SK-N-SH (cell line): ENCODE data around the gene WBP1. TPM values are rescaled to one million over a fixed set of nuclear protein-coding genes. Genes with fewer than 3 reads are reported as not detected.

Experiments
- CTCF ChIA-PET: fragments of 300-600, 350-600 bp; formaldehyde crosslinking; extraction: SDS; loops from one replicate; lab custom pipeline; 2021; lab: Yijun Ruan, JAX
- POLR2A ChIA-PET: fragments of 350-600 bp; sonication (Branson Sonifier 250); formaldehyde crosslinking; extraction: SDS; loops from one replicate; lab custom pipeline; 2020; ENCODE audit warnings: antibody characterized with exemption, inconsistent platforms; lab: Yijun Ruan, JAX
- DNase-seq: peaks from one replicate; pipeline ENCODE4 v3.0.0; 2012
- H2AFZ ChIP-seq: fragments of 200-600 bp; sonication (generic); 2 replicates; pipeline ENCODE4 v1.8.1; 2016; ENCODE audit warnings: antibody characterized with exemption, mild to moderate bottlenecking, low read depth
- H3F3A ChIP-seq: fragments of 200-600 bp; sonication (generic); replicated peaks from 2 replicates; pipeline ENCODE3; 2016; ENCODE audit warnings: antibody characterized with exemption, mild to moderate bottlenecking; ENCODE audit not compliant: insufficient read depth
- H3K27ac ChIP-seq, 2 experiments: fragments of 200-500 bp in 1 of 2; fragments of 200-600 bp in 1 of 2; sonication (Bioruptor generic) in 1 of 2; sonication (generic), shearing (Covaris generic) in 1 of 2; 2 replicates each; pipeline versions ENCODE4 v1.5.1 to v1.6.1; 2014 to 2016; ENCODE audit warnings: low read depth in 2 of 2, inconsistent platforms in 1 of 2, low read length in 1 of 2, mild to moderate bottlenecking in 1 of 2, mixed read lengths in 1 of 2
- H3K27me3 ChIP-seq: fragments of 200-600 bp; sonication (generic), shearing (Covaris generic); 2 replicates; pipeline ENCODE4 v1.6.1; 2016; ENCODE audit warnings: mixed run types; ENCODE audit not compliant: insufficient read depth
- H3K36me3 ChIP-seq, 2 experiments: fragments of 200-500 bp in 1 of 2; fragments of 200-600 bp in 1 of 2; sonication (Bioruptor generic) in 1 of 2; sonication (generic) in 1 of 2; replicated peaks in 1 of 2; 2 replicates each; pipeline versions ENCODE3 to v1.5.1; 2014 to 2016; ENCODE audit warnings: low read length in 1 of 2, mild to moderate bottlenecking in 1 of 2; ENCODE audit not compliant: insufficient read depth in 2 of 2, control insufficient read depth in 1 of 2
- H3K4me1 ChIP-seq, 2 experiments: fragments of 200-500 bp in 1 of 2; fragments of 200-600 bp in 1 of 2; sonication (Bioruptor generic) in 1 of 2; sonication (generic), shearing (Covaris generic) in 1 of 2; 2 replicates each; pipeline versions ENCODE4 v1.5.1 to v1.6.1; 2014 to 2016; ENCODE audit warnings: low read depth in 1 of 2, low read length in 1 of 2, mixed run types in 1 of 2; ENCODE audit not compliant: insufficient read depth in 2 of 2, control insufficient read depth in 1 of 2
- H3K4me2 ChIP-seq: fragments of 200-600 bp; sonication (generic), shearing (Covaris generic); 2 replicates; pipeline ENCODE4 v1.6.1; 2017; ENCODE audit warnings: mixed run types
- H3K4me3 ChIP-seq, 2 experiments: fragments of 200-500 bp in 1 of 2; fragments of 200-600 bp in 1 of 2; sonication (Bioruptor generic) in 1 of 2; sonication (generic), shearing (Covaris generic) in 1 of 2; 2 replicates each; pipeline versions ENCODE4 v1.5.1 to v1.8.1; 2014 to 2016; ENCODE audit warnings: low read depth in 2 of 2, inconsistent platforms in 1 of 2, low read length in 1 of 2, mild to moderate bottlenecking in 1 of 2, mixed read lengths in 1 of 2, moderate library complexity in 1 of 2
- H3K79me2 ChIP-seq: fragments of 200-600 bp; sonication (generic); 2 replicates; pipeline ENCODE4 v1.8.1; 2017; ENCODE audit warnings: mild to moderate bottlenecking; ENCODE audit not compliant: insufficient read depth
- H3K9ac ChIP-seq: fragments of 200-600 bp; sonication (generic); 2 replicates; pipeline ENCODE4 v1.6.1; 2017; ENCODE audit warnings: mixed run types
- H3K9me2 ChIP-seq: fragments of 200-600 bp; sonication (generic); 2 replicates; pipeline ENCODE4 v1.6.1; 2017; ENCODE audit warnings: mixed run types
- H3K9me3 ChIP-seq: fragments of 200-600 bp; sonication (generic); 2 replicates; pipeline ENCODE4 v1.6.1; 2017; ENCODE audit warnings: mixed run types, mild to moderate bottlenecking, moderate library complexity
- H4K20me1 ChIP-seq: fragments of 200-600 bp; sonication (generic); 2 replicates; pipeline ENCODE4 v1.6.1; 2017; ENCODE audit warnings: mild to moderate bottlenecking, mixed run types; ENCODE audit not compliant: insufficient read depth
- CHD2 ChIP-seq: fragments of 150-350 bp; IDR thresholded peaks from 2 replicates; pipeline ENCODE4 v1.6.1; 2018; ENCODE audit warnings: low read length; ENCODE audit not compliant: partially characterized antibody
- CTCF ChIP-seq: fragments of 200-600 bp; sonication (generic); IDR thresholded peaks from 2 replicates; pipeline ENCODE4 v1.6.1; 2017; ENCODE audit warnings: antibody characterized with exemption, mild to moderate bottlenecking, moderate library complexity
- EP300 ChIP-seq, 2 experiments: IDR thresholded peaks; 2 replicates each; pipeline versions ENCODE4 v1.4.0 to v1.6.1; 2012; ENCODE audit warnings: borderline replicate concordance in 1 of 2, low read depth in 1 of 2, low read length in 1 of 2
- GABPA ChIP-seq: IDR thresholded peaks from 2 replicates; pipeline ENCODE4 v1.4.0; 2012; ENCODE audit warnings: low read depth, mild to moderate bottlenecking
- GATA2 ChIP-seq: sonication (generic); formaldehyde crosslinking; IDR thresholded peaks from 2 replicates; pipeline ENCODE4 v1.5.0; 2020; ENCODE audit warnings: mild to moderate bottlenecking, missing genetic modification reagents
- JUND ChIP-seq: IDR thresholded peaks from 2 replicates; pipeline ENCODE4 v1.4.0; 2012
- PBX3 ChIP-seq: IDR thresholded peaks from 2 replicates; pipeline ENCODE4; 2012
- POLR2AphosphoS5 ChIP-seq: IDR thresholded peaks from 2 replicates; pipeline ENCODE4 v1.6.1; 2012; ENCODE audit warnings: low read depth, low read length
- RCOR1 ChIP-seq: fragments of 150-350 bp; IDR thresholded peaks from 2 replicates; pipeline ENCODE4 v1.6.1; 2017; ENCODE audit warnings: antibody characterized with exemption, low read length
- REST ChIP-seq: IDR thresholded peaks from 2 replicates; pipeline ENCODE4 v1.6.1; 2012; ENCODE audit warnings: mild to moderate bottlenecking, low read depth, low read length, moderate library complexity
- RFX5 ChIP-seq: IDR thresholded peaks from 2 replicates; pipeline ENCODE4 v1.6.1; 2012; ENCODE audit warnings: mild to moderate bottlenecking, improper control_type of control experiment, low read length
- SIN3A ChIP-seq: IDR thresholded peaks from 2 replicates; pipeline ENCODE4 v1.6.1; 2012; ENCODE audit warnings: low read depth, mild to moderate bottlenecking, low read length, moderate library complexity, borderline replicate concordance
- TCF12 ChIP-seq: IDR thresholded peaks from 2 replicates; pipeline ENCODE4 v1.4.0; 2012
- USF1 ChIP-seq: IDR thresholded peaks from 2 replicates; pipeline ENCODE4 v1.4.0; 2012; ENCODE audit warnings: low read depth, borderline replicate concordance
- ZBTB33 ChIP-seq: IDR thresholded peaks from 2 replicates; pipeline ENCODE4 v1.4.0; 2012; ENCODE audit warnings: low read depth, borderline replicate concordance
- WGBS: methylation state at CpG from one replicate; pipeline ENCODE4 v1.1.6; 2017; ENCODE audit warnings: low lambda C conversion rate; 5-methylcytosine and 5-hydroxymethylcytosine counted together
- polyA plus RNA-seq, 3 experiments: library from polyadenylated mRNA; depleted of rRNA; stranded (reverse); fragments of >200 nt; gene quantifications; 2 replicates each; pipeline ENCODE4 v1.2.3, GENCODE V29; 2012

Gene WBP1
- polyA plus RNA-seq, 1 of the 3 experiments (the other 2 are of a cell fraction): 184 TPM

GRCh38 chr2:74493546-74493945, 35.3 kb downstream of the WBP1 start:
- H3K9me2 ChIP-seq: no peaks in the 10 kb centered on the region
- no peaks in the 10 kb centered on the region for H3K27me3 ChIP-seq
- peaks cover 3% of the 10 kb centered on the region for H3F3A ChIP-seq
- H3K27ac ChIP-seq: no peak overlapping the region
- H3K4me1 ChIP-seq: no peaks in the 10 kb centered on the region; a peak in 1 of 4 replicates
- no peaks in the 10 kb centered on the region for H3K79me2 ChIP-seq
- H3K9ac ChIP-seq: no peak overlapping the region
- no peak overlapping the region for H3K4me2 ChIP-seq
- no peaks in the 10 kb centered on the region for H3K9me3 ChIP-seq
- H2AFZ ChIP-seq: no peak overlapping the region
- CTCF ChIA-PET: interaction anchor here (0.9 to 4.6 kb wide), 4 partner anchors 11 to 24 kb away, joined by 3 to 32 read pairs (median 4); partner anchors contain the start of genes CCDC142 and TTC31
- no peak for DNase-seq
- H3K36me3 ChIP-seq: peaks cover 0 to 46% of the 10 kb centered on the region in 2 experiments
- no peak overlapping the region for H3K4me3 ChIP-seq
- POLR2A ChIA-PET: interaction anchor here (0.7 to 1.7 kb wide), 2 partner anchors 11 to 14 kb away, joined by 3 to 9 read pairs; partner anchors contain the start of gene PCGF1
- TF ChIP-seq GABPA (no peak), TCF12 (no peak), CTCF (no peak), EP300 (IDR thresholded peaks at IDR 0.05; ENCODE audit: borderline replicate concordance in 1 of 2, low read depth in 1 of 2, low read length in 1 of 2) (no peak), PBX3 (no peak), POLR2AphosphoS5 (no peak), RCOR1 (no peak), REST (no peak), JUND (no peak), RFX5 (no peak), SIN3A (no peak)
- H4K20me1 ChIP-seq: no peaks in the 10 kb centered on the region
- 90% methylated on average over 3 of the region's 3 CpGs for WGBS

GRCh38 chr2:74495440-74495839, 37.2 kb downstream of the WBP1 start:
- POLR2A ChIA-PET: no interaction called here
- CTCF ChIA-PET: interaction anchor here (2.8 to 4.6 kb wide), 2 partner anchors 11 to 13 kb away, joined by 12 to 32 read pairs; partner anchors contain the start of genes CCDC142, PCGF1 and TTC31
- no peak for TF ChIP-seq USF1
- TF ChIP-seq SIN3A: no peak
- TF ChIP-seq CHD2: no peak
- TF ChIP-seq CTCF: no peak
- TF ChIP-seq GATA2 (CRISPR knock-in tag): no peak
- TF ChIP-seq ZBTB33: no peak
- TF ChIP-seq RCOR1: no peak

More at GRCh38 chr2:74495440-74495839, 37.2 kb downstream of the WBP1 start:
- no peaks in the 10 kb centered on the region for H3K9me3 ChIP-seq
- H2AFZ ChIP-seq: no peak overlapping the region
- H3K36me3 ChIP-seq: peaks cover 0 to 40% of the 10 kb centered on the region in 2 experiments
- DNase-seq: no peak
- no peak overlapping the region for H3K27ac ChIP-seq
- no peaks in the 10 kb centered on the region for H3K9me2 ChIP-seq
- no peak overlapping the region for H3K4me2 ChIP-seq
- H3K9ac ChIP-seq: no peak overlapping the region
- 100% methylated on average over 1 of the region's 1 CpG for whole genome bisulfite sequencing
- peaks cover 0 to 5% of the 10 kb centered on the region in 2 experiments; a peak in 1 of 4 replicates for H3K4me1 ChIP-seq
- no peaks in the 10 kb centered on the region for H3K27me3 ChIP-seq
- H3F3A ChIP-seq: peaks cover 3% of the 10 kb centered on the region
- H3K4me3 ChIP-seq: no peak overlapping the region
- H3K79me2 ChIP-seq: no peaks in the 10 kb centered on the region
- H4K20me1 ChIP-seq: no peaks in the 10 kb centered on the region
